ENCODE results near the gene ST6GALNAC1. TPM values are rescaled to one million over a fixed set of nuclear protein-coding genes. Genes with fewer than 3 reads are reported as not detected.
"Not testable (repeated sequence)": the region's sequence is repeated elsewhere in the genome, so short reads cannot be mapped to it uniquely, and the experiment has no call there.

The ST6GALNAC1 gene
- total and polyA plus RNA-seq, 7 donors = 0.38 to 3.6 (median 0.56) TPM

DNA sequence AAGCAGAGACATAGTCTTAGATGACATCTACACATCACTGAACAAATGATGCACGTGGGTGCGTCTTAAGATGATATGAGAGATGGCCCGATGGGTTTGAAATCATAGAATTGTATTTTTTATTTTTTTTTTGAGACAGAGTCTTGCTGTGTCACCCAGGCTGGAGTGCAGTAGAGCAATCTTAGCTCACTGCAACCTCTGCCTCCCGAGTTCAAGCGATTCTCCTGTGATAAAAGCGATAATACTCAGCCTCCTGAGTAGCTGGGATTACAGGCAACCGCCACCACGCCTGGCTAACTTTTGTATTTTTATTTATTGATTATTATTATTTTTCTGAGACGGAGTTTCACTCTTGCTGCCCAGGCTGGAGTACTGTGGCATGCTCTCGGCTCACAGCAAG is 5.3 kb downstream of the ST6GALNAC1 start:
- H3K4me1 ChIP-seq = no peaks in the 10 kb centered on the region
- no peak for DNase-seq
- no peaks in the 10 kb centered on the region for H3K9me3 ChIP-seq
- no peak for ATAC-seq
- H3K4me3 ChIP-seq = no peak overlapping the region
- no peak overlapping the region for H3K27ac ChIP-seq
- no peaks in the 10 kb centered on the region for H3K36me3 ChIP-seq (ENCODE audit: insufficient read depth in 1 of 2, low read depth in 1 of 2)
- H3K27me3 ChIP-seq (ENCODE audit: insufficient read depth in 3 of 3, low read length in 2 of 3) = peaks cover 0 to 2% (median 0%) of the 10 kb centered on the region in 3 donors
- TF ChIP-seq, protein P1, sequence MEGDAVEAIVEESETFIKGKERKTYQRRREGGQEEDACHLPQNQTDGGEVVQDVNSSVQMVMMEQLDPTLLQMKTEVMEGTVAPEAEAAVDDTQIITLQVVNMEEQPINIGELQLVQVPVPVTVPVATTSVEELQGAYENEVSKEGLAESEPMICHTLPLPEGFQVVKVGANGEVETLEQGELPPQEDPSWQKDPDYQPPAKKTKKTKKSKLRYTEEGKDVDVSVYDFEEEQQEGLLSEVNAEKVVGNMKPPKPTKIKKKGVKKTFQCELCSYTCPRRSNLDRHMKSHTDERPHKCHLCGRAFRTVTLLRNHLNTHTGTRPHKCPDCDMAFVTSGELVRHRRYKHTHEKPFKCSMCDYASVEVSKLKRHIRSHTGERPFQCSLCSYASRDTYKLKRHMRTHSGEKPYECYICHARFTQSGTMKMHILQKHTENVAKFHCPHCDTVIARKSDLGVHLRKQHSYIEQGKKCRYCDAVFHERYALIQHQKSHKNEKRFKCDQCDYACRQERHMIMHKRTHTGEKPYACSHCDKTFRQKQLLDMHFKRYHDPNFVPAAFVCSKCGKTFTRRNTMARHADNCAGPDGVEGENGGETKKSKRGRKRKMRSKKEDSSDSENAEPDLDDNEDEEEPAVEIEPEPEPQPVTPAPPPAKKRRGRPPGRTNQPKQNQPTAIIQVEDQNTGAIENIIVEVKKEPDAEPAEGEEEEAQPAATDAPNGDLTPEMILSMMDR (IDR thresholded peaks at IDR 0.05) = no peak
- intact Hi-C loops (cut with DNase I) = no loop called here
- WGBS, 3 donors = 85 to 92% (median 90%) methylated on average over 10 of the region's 10 CpGs

- H3K4me3 ChIP-seq; intact Hi-C loops (cut with DNase I); H3K4me1 ChIP-seq; H3K36me3 ChIP-seq (ENCODE audit: insufficient read depth in 1 of 2, low read depth in 1 of 2); H3K27ac ChIP-seq; DNase-seq; H3K27me3 ChIP-seq (ENCODE audit: insufficient read depth in 3 of 3, low read length in 2 of 3); ATAC-seq; H3K9me3 ChIP-seq: not testable (repeated sequence)
- WGBS, 3 donors = 86 to 90% (median 87%) methylated on average over 20 to 22 of the region's 27 CpGs
Observed at GRCh38 chr17:76636486-76637206, 6.9 kb downstream of the ST6GALNAC1 start.

- no peak for DNase-seq
- TF ChIP-seq, protein P1 (IDR thresholded peaks at IDR 0.05) = no peak
Observed at GRCh38 chr17:76635659-76636360, 7.7 kb downstream of the ST6GALNAC1 start.

DNA sequence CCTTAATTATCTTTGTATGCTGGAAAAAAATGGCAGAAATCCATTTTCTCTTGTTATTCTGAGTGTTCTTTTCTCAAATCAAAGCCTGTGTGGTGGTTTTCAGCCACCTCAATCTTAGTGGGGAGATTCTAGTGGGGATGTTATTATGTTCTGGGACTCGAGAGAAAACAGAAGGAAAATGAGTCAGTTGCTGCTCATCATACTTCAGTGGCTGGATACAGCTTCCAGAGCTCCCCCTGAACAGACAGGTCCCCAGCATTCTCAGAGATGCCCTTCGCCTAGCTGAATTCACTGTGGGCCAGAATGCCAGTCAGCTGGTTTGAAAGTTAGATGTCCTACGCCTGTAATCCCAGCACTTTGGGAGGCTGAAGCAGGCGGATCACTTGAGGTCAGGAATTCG is 8.5 kb downstream of the ST6GALNAC1 start:
- 68 to 88% (median 74%) methylated on average over 5 of the region's 5 CpGs for WGBS, 3 donors

More at GRCh38 chr17:76635659-76636360, 7.7 kb downstream of the ST6GALNAC1 start:
- no peak for ATAC-seq
- H3K4me1 ChIP-seq = no peaks in the 10 kb centered on the region
- H3K4me3 ChIP-seq = no peak overlapping the region
- 79 to 82% (median 80%) methylated on average over 8 of the region's 8 CpGs for WGBS, 3 donors
- H3K27ac ChIP-seq = no peak overlapping the region
- intact Hi-C loops (cut with DNase I) = no loop called here
- no peaks in the 10 kb centered on the region for H3K36me3 ChIP-seq (ENCODE audit: insufficient read depth in 1 of 2, low read depth in 1 of 2)
- H3K27me3 ChIP-seq (ENCODE audit: insufficient read depth in 3 of 3, low read length in 2 of 3) = peaks cover 0 to 2% (median 0%) of the 10 kb centered on the region in 3 donors
- H3K9me3 ChIP-seq = no peaks in the 10 kb centered on the region

More for the DNA sequence above, 8.5 kb downstream of the ST6GALNAC1 start:
- H3K27ac ChIP-seq = no peak overlapping the region
- peaks cover 0 to under 1% (median 0%) of the 10 kb centered on the region in 3 donors for H3K27me3 ChIP-seq (ENCODE audit: insufficient read depth in 3 of 3, low read length in 2 of 3)
- no peak overlapping the region for H3K4me3 ChIP-seq
- H3K9me3 ChIP-seq = no peaks in the 10 kb centered on the region
- no peaks in the 10 kb centered on the region for H3K4me1 ChIP-seq
- DNase-seq (no peak), ATAC-seq (no peak)
- intact Hi-C loops (cut with DNase I) = no loop called here
- no peaks in the 10 kb centered on the region for H3K36me3 ChIP-seq (ENCODE audit: insufficient read depth in 1 of 2, low read depth in 1 of 2)
- TF ChIP-seq, protein P1 (IDR thresholded peaks at IDR 0.05) = no peak

Data from psoas muscle (tissue), 8 donors.